GM21381 (cell line): ENCODE data around the gene PTK6.
"Not testable (repeated sequence)": the region's sequence is repeated elsewhere in the genome, so short reads cannot be mapped to it uniquely, and the experiment has no call there.

Experiments used
- ATAC-seq: cut with Tn5 transposase; IDR thresholded peaks from one replicate; pipeline ENCODE4 v1.9.1; 2021; ENCODE audit warnings: mild to moderate bottlenecking, moderate library complexity; ENCODE audit not compliant: unreplicated experiment

The PTK6 gene

GRCh38 chr20:63536997-63537524 is at the start of gene PTK6:
PTK6 (minus strand) TSS chr20:63537376; CDS start chr20:63537314, 62 bp downstream.
- ATAC-seq: peak; percentile 15

DNA sequence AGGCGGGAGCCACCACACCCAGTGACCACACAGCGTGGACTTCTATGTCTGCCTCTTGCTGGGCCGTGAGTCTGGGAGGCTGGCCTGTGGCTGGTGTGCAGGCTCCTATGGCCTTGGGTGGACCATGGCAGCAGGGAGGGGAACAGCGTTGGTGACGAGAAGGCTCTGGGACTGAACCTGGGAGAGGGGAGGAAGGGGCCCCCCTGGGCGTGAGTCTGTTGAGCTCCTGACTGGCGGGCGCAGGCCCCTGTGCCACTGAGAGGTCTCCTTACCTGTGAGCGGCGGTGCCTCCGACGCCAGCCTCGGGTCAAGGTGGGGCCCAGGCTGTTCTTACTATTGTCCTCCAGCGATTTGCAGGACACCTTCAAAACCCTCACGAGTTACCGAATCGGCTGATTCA is 49.6 kb upstream of the PTK6 start:
- no peak for ATAC-seq

- ATAC-seq: no peak
Measured at GRCh38 chr20:63585616-63586565, 48.7 kb upstream of the PTK6 start.

DNA sequence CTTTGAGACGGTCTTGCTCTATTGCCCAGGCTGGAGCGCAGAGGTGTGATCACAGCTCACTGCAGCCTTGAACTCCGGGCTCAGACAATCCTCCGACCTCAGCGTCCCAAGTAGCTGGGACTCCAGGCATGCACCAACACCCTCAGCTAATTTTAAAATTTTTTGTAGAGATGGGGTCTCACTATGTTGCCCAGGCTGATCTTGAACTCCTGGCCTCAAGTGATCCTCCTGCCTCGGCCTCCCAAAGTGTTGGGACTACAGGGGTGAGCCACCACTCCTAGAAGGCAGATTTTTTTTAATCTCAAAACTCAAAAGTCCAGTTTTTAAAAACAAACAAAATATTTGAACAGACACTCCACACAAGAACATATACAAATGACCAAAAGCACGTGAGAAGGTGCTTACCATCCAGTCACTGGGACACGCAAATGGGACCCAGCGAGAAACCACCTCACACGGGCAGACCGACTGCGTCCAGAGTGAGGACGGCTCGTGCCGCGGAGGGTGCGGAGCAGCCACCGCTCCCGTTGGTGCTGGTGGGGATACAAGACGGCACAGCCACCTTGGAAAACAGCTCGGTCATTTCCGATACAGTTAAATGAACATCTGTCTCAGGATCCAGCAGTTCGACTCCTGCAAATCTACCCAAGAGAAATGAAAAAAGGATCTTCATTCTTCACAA is 45.3 kb upstream of the PTK6 start:
- no peak for ATAC-seq

- ATAC-seq: no peak
Measured at GRCh38 chr20:63580796-63581461, 43.8 kb upstream of the PTK6 start.

DNA sequence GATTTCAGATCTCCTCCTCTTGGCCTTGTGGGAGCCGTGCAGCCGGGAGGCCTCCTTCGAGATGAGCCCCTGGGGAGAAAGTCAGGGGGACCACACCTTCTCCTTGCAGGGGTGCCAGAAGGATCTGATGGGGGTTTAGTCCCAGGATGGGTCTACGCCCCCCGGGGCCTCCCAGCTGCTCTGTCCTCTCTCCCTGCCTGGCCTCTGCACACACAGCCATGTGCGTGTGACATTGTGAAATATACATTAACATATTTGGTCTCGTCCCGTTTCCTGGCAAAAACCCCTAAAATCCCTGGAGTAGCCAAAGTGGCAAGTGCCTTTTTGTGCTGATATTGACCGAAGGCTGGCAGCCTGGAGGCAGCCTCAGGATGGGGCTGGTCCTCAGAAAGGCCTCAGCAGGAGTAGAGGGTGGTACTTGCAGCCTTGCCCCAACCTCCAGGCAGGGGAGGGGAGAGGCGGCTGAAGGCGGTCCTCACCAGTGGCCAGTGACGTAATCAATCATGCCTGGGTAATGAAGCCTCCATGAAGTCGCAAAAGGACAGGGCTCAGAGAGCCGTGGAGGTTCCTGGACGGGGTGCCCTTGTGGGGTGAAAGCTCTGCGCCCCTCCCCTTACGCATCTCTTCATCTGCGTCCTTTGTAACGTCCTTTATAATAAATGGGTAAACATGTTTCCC is 42.0 kb upstream of the PTK6 start:
- ATAC-seq: no peak

GRCh38 chr20:63578224-63579016 is 41.2 kb upstream of the PTK6 start:
- no peak for ATAC-seq

- no peak for ATAC-seq
Measured at GRCh38 chr20:63577317-63577894, 40.2 kb upstream of the PTK6 start.

DNA sequence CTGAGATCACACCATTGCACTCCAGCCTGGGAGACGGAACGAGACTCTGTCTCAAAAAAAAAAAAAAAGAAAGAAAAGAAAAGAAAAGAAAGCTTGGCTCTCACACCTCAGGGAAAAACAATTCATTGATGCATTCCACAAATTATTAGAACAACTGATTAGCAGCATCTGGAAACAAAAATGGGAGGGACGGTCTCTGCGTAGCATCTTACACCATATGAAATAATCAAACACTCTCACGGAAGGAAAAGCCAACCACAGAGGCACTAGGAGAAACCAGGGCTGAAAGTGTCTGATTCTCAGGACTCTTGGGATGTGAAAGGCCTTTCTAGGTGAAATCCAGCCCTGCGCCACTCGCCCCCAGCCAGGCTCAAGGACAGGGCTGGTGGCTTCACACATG is 39.1 kb upstream of the PTK6 start:
- ATAC-seq: no peak

GRCh38 chr20:63574829-63575743 is 37.9 kb upstream of the PTK6 start:
- ATAC-seq: no peak

- peak; percentile 60 for ATAC-seq
Measured at GRCh38 chr20:63574156-63574828, 37.1 kb upstream of the PTK6 start, which contains the start of gene HELZ2. HELZ2 (minus strand) TSS chr20:63574239; CDS start chr20:63572385, 1,854 bp downstream.

DNA sequence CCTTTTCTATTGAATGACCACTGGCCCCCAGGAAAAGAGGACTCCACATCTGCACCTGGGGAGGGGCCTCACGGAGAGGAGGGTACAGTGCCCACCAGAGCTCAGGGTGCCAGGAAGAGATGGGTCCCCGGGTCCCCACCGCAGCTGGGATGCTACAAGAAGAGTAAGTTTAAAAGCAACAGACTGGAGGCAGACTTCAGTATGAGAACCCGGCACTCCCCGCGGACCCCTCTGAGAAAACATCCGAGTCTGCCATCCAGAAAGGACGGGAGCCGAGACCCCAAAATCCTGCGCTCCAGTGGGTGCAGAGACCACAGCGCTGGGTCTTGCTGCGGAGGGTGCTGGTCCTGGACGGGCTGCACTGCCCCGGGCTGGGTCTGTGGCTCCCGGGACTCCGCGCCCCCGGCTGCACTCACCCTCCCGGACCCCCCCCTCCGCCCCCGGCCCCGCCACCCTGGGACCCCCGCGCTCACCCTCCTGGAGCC is 36.5 kb upstream of the PTK6 start:
- ATAC-seq: no peak

GRCh38 chr20:63572788-63573646 is 35.8 kb upstream of the PTK6 start:
- ATAC-seq: no peak

GRCh38 chr20:63572071-63572787 is 35.1 kb upstream of the PTK6 start:
- no peak for ATAC-seq

GRCh38 chr20:63571087-63571478 is 33.9 kb upstream of the PTK6 start:
- not testable (repeated sequence) for ATAC-seq
